Left renal pelvis (tissue), 4 donors: Measurements from ENCODE around the gene MYL9. TPM values are rescaled to one million over a fixed set of nuclear protein-coding genes. Genes with fewer than 3 reads are reported as not detected.
A peak's percentile ranks its signal among the peaks of the same experiment; 100 is the strongest.
"Not testable (repeated sequence)": the region's sequence is repeated elsewhere in the genome, so short reads cannot be mapped to it uniquely, and the experiment has no call there.

Experiments used
- DNase-seq, 4 donors: peaks; one replicate each; pipeline ENCODE4 v3.0.0-alpha.2; 2013; ENCODE audit warnings: low read depth in 4 of 4, low spot score in 3 of 4
- polyA plus RNA-seq, 4 donors: library from polyadenylated mRNA; unstranded; fragments of 120-200 nt; gene quantifications; one replicate each; pipeline ENCODE4 v1.2.1, GENCODE V29; 2013; ENCODE audit not compliant: insufficient read length in 4 of 4

MYL9 gene
- polyA plus RNA-seq, 4 donors, result 209 to 276 (median 261) TPM

GRCh38 chr20:36548006-36548315 is 6.6 kb downstream of the MYL9 start:
- DNase-seq, result no peak

GRCh38 chr20:36548704-36549627 is 7.6 kb downstream of the MYL9 start:
- no peak for DNase-seq

- no peak for DNase-seq
Observed at GRCh38 chr20:36549628-36549941, 8.3 kb downstream of the MYL9 start.

GRCh38 chr20:36549942-36550789 is 8.8 kb downstream of the MYL9 start:
- no peak for DNase-seq

- DNase-seq, result no peak
Observed at GRCh38 chr20:36550790-36551299, 9.5 kb downstream of the MYL9 start.

GRCh38 chr20:36555248-36555647 is 13.9 kb downstream of the MYL9 start:
- DNase-seq, result no peak

GRCh38 chr20:36562724-36563123 is 21.4 kb downstream of the MYL9 start:
- DNase-seq, result no peak

GRCh38 chr20:36563374-36563773 is 22.1 kb downstream of the MYL9 start:
- no peak for DNase-seq

GRCh38 chr20:36564078-36564725 is 22.9 kb downstream of the MYL9 start:
- not testable (repeated sequence) for DNase-seq

GRCh38 chr20:36564726-36565121 is 23.4 kb downstream of the MYL9 start:
- not testable (repeated sequence) for DNase-seq

- no peak for DNase-seq
Observed at GRCh38 chr20:36565520-36565919, 24.2 kb downstream of the MYL9 start.

- no peak for DNase-seq
Observed at GRCh38 chr20:36569847-36570429, 28.6 kb downstream of the MYL9 start.

GRCh38 chr20:36571564-36572504 is 30.5 kb downstream of the MYL9 start:
- DNase-seq, result peak in 1 of 4 donors; percentile 61

GRCh38 chr20:36572701-36573102 is 31.4 kb downstream of the MYL9 start:
- DNase-seq, result no peak

- peak in 3 of 4 donors; percentile 86 to 91 (median 89) for DNase-seq
Observed at GRCh38 chr20:36573103-36573797, 31.9 kb downstream of the MYL9 start, which contains the start of gene TGIF2. Gene TGIF2, plus strand, starts transcription at chr20:36573597. Its CDS starts 5,178 bp downstream, at chr20:36578775.

- DNase-seq, result peak in 1 of 4 donors; percentile 27
Observed at GRCh38 chr20:36573798-36574365, 32.6 kb downstream of the MYL9 start.

- DNase-seq, result peak in 1 of 4 donors; percentile 61
Observed at GRCh38 chr20:36574366-36575135, 33.2 kb downstream of the MYL9 start.

- DNase-seq, result no peak
Observed at GRCh38 chr20:36576081-36576445, 34.7 kb downstream of the MYL9 start.
